ENCODE data around the gene PTPRA. TPM values are rescaled to one million over a fixed set of nuclear protein-coding genes. Genes with fewer than 3 reads are reported as not detected.

Gene PTPRA
- total and polyA plus RNA-seq, 2 of the 4 experiments (the other 2 are of a cell fraction) = 35.0 to 50.0 TPM

- Histone ChIP-seq H2BK120ac (ENCODE audit: low read depth, low read length) (no peak overlapping the region), H3K9me3 (ENCODE audit: control insufficient read depth, insufficient read depth, low read length) (no peaks in the 10 kb centered on the region; the same call in 1 of the 2 replicates), H3K36me3 (ENCODE audit: control insufficient read depth, insufficient read depth, low read length) (no peaks in the 10 kb centered on the region), H3K4me2 (ENCODE audit: low read depth, low read length) (no peak overlapping the region), H3K9me1 (ENCODE audit: insufficient read depth, low read length) (peaks cover 4% of the 10 kb centered on the region; the same call in 1 of the 2 replicates), H4K20me1 (ENCODE audit: insufficient read depth, low read length) (no peaks in the 10 kb centered on the region), H3K4ac (ENCODE audit: low read depth, low read length) (no peak overlapping the region), H2BK5ac (ENCODE audit: low read depth, low read length, poor library complexity, severe bottlenecking) (no peak overlapping the region), H3K4me1 (ENCODE audit: control insufficient read depth, insufficient read depth, low read length) (no peaks in the 10 kb centered on the region; the same call in 1 of the 2 replicates), H2AFZ (replicated peaks; ENCODE audit: low read length, poor library complexity) (no peak overlapping the region), H3K27me3 (ENCODE audit: control insufficient read depth, insufficient read depth, low read length) (peaks cover 60% of the 10 kb centered on the region), H3K9ac (ENCODE audit: low read depth, low read length) (no peak overlapping the region), H2AK9ac (replicated peaks; ENCODE audit: low read depth, low read length, poor library complexity) (peak overlapping the region; percentile 42), H2BK15ac (ENCODE audit: low read depth, low read length) (no peak overlapping the region), H3K18ac (ENCODE audit: low read depth, low read length) (no peak overlapping the region), H4K91ac (ENCODE audit: insufficient read depth, low read depth, low read length) (no peak overlapping the region), H4K8ac (ENCODE audit: low read depth in 2 of 2, low read length in 2 of 2) (no peak overlapping the region), H3K79me1 (ENCODE audit: low read depth in 1 of 2, low read length in 2 of 2) (no peaks in the 10 kb centered on the region), H3K4me3 (ENCODE audit: insufficient read depth, low read depth, low read length) (no peak overlapping the region), H3K14ac (replicated peaks; ENCODE audit: low read depth, low read length) (no peak overlapping the region), H3K23ac (ENCODE audit: low read depth, low read length) (no peak overlapping the region), H4K5ac (ENCODE audit: low read depth, low read length) (no peak overlapping the region), H2BK20ac (ENCODE audit: low read depth, low read length) (no peak overlapping the region), H2AK5ac (ENCODE audit: low read depth, low read length) (no peak overlapping the region), H3K27ac (ENCODE audit: insufficient read depth, low read length) (no peak overlapping the region), H3K56ac (ENCODE audit: extremely low read depth, insufficient read depth, low read length) (no peak overlapping the region)
- dilution Hi-C loops (cut with HindIII; ENCODE audit: low sequenced_read_pairs, unreplicated experiment) (no loop called here), in situ Hi-C loops (cut with MboI; ENCODE audit: low sequenced_read_pairs) (no loop called here), intact Hi-C loops (cut with micrococcal nuclease) (no loop called here)
- DNase-seq (no peak), ATAC-seq (ENCODE audit: low read depth) (no peak)
- no TSS peak for BruUV-seq (replicated peaks)
- CTCF ChIA-PET = no interaction called here
- POLR2A ChIA-PET (ENCODE audit: unreplicated experiment) = no interaction called here
- TF ChIP-seq CEBPB (IDR thresholded peaks at IDR 0.05; ENCODE audit: low read depth, low read length) = no peak
- no peak for TF ChIP-seq MAZ (IDR thresholded peaks at IDR 0.05; ENCODE audit: borderline replicate concordance, low read depth, low read length)
- no peak for TF ChIP-seq CHD1 (IDR thresholded peaks at IDR 0.05; ENCODE audit: low read depth, low read length)
- TF ChIP-seq BHLHE40 (IDR thresholded peaks at IDR 0.05; ENCODE audit: low read depth, low read length) = no peak
- TF ChIP-seq POLR2A (IDR thresholded peaks at IDR 0.05; ENCODE audit: low read depth, low read length) = no peak
- TF ChIP-seq MAFK (IDR thresholded peaks at IDR 0.05; ENCODE audit: low read depth, low read length) = no peak
- no peak for TF ChIP-seq ELK1 (IDR thresholded peaks at IDR 0.05; ENCODE audit: borderline replicate concordance, low read depth, low read length)
- no peak for TF ChIP-seq SMC3 (IDR thresholded peaks at IDR 0.05; ENCODE audit: low read depth, low read length)
- TF ChIP-seq FOS (IDR thresholded peaks at IDR 0.05; ENCODE audit: low read depth, low read length) = no peak
- no peak for TF ChIP-seq NFE2L2 (IDR thresholded peaks at IDR 0.05; ENCODE audit: low read depth, low read length)
- WGBS, 2 experiments (ENCODE audit: extremely low coverage in 2 of 2, insufficient read length in 1 of 2) = 90% methylated on average over 3 of the region's 8 CpGs; no CpG with 5 or more reads in 1 of the 2 experiments
Observed at GRCh38 chr20:3085571-3086072, 212.3 kb downstream of the PTPRA start.

Measured in IMR-90 (cell line).